Measurements from ENCODE around the gene APOL1.
A peak's percentile ranks its signal among the peaks of the same experiment; 100 is the strongest.

The APOL1 gene

DNA sequence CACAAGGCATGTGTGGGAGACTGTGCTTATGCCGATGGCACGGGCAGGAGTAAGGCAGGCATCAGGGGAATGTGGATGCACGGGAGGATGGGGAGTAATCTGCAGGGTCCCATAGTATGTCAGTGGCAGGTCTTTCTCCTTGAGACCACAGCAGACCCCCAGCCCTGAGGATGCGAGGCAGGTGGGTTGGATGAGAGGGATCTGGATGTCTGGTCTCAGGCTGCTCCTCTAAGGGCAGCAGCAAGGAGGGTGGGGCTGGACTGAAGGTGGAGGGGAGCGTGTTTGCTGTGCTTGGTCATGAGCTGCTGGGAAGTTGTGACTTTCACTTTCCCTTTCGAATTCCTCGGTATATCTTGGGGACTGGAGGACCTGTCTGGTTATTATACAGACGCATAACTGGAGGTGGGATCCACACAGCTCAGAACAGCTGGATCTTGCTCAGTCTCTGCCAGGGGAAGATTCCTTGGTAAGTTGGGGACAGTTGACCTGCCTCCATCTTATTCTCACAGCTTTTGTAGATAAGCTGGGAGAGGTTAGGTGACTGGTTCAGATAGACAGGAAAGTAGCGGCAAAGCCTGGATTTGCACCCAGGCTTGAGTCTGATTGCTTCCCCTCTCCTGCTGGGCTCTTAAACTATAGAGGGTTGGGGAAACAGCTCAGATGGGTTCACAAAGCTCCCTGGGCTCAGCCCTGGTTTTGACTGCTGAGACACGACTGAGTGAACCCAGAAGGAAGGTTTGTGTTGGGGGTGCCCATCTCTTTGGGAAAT is at the start of gene APOL1:
Gene APOL1, plus strand, starts transcription at position 380 of the 769 bp plus-strand sequence. CDS start 1,823 bp downstream, outside the sequence.
- no peak for TF ChIP-seq EGR1 (IDR thresholded peaks at IDR 0.05)
- TF ChIP-seq RAD21 (IDR thresholded peaks at IDR 0.05; ENCODE audit: low read depth): no peak
- TF ChIP-seq ZBTB7A (IDR thresholded peaks at IDR 0.05; ENCODE audit: low read depth): no peak
- TF ChIP-seq REST (IDR thresholded peaks at IDR 0.05; ENCODE audit: low read depth): no peak
- no peak for TF ChIP-seq CREB1 (IDR thresholded peaks at IDR 0.05; ENCODE audit: low read depth)
- no peak for TF ChIP-seq FOXM1 (IDR thresholded peaks at IDR 0.05; ENCODE audit: borderline replicate concordance, low read depth)
- TF ChIP-seq CEBPB (IDR thresholded peaks at IDR 0.05): no peak
- TF ChIP-seq NFIC (IDR thresholded peaks at IDR 0.05): no peak

DNA sequence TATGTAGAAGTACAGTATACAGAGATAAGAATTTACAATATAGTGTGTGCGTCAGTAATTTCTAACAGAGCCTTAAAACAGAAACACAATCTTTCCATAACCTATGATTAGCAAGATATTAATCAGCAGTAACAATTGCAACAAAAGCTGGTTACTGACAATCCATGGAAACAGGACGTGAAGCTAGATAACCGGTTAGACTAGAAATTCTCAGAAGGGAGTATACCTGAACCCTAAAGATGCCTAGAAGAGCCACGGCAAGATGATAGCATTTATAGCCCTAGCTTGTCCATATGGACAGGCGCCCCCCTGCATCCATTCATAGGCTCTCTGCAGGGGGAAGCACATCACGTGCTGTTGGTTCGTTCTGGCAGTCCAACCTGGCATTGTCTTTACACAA is 49.5 kb upstream of the APOL1 start:
- TF ChIP-seq EP300 (IDR thresholded peaks at IDR 0.05; ENCODE audit: borderline replicate concordance): peak; percentile 21; the same call in 1 of the 2 replicates
- TF ChIP-seq, protein P1, sequence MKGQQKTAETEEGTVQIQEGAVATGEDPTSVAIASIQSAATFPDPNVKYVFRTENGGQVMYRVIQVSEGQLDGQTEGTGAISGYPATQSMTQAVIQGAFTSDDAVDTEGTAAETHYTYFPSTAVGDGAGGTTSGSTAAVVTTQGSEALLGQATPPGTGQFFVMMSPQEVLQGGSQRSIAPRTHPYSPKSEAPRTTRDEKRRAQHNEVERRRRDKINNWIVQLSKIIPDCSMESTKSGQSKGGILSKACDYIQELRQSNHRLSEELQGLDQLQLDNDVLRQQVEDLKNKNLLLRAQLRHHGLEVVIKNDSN (IDR thresholded peaks at IDR 0.05): peak; percentile 43

- TF ChIP-seq EGR1 (IDR thresholded peaks at IDR 0.05) (no peak), CEBPB (IDR thresholded peaks at IDR 0.05) (no peak), FOXM1 (IDR thresholded peaks at IDR 0.05; ENCODE audit: borderline replicate concordance, low read depth) (no peak), REST (IDR thresholded peaks at IDR 0.05; ENCODE audit: low read depth) (no peak), TAF1 (IDR thresholded peaks at IDR 0.05; ENCODE audit: low read depth) (no peak), RAD21 (IDR thresholded peaks at IDR 0.05; ENCODE audit: low read depth) (no peak), ZBTB7A (IDR thresholded peaks at IDR 0.05; ENCODE audit: low read depth) (no peak), YY1 (IDR thresholded peaks at IDR 0.05; ENCODE audit: low read depth) (no peak), NFIC (IDR thresholded peaks at IDR 0.05) (no peak), EP300 (IDR thresholded peaks at IDR 0.05; ENCODE audit: borderline replicate concordance) (no peak), MAX (IDR thresholded peaks at IDR 0.05) (no peak), TCF12 (IDR thresholded peaks at IDR 0.05; ENCODE audit: low read depth) (no peak), CREB1 (IDR thresholded peaks at IDR 0.05; ENCODE audit: low read depth) (no peak)
- TF ChIP-seq, protein P1 (IDR thresholded peaks at IDR 0.05): no peak
Measured at GRCh38 chr22:36204001-36204631, 48.8 kb upstream of the APOL1 start.

DNA sequence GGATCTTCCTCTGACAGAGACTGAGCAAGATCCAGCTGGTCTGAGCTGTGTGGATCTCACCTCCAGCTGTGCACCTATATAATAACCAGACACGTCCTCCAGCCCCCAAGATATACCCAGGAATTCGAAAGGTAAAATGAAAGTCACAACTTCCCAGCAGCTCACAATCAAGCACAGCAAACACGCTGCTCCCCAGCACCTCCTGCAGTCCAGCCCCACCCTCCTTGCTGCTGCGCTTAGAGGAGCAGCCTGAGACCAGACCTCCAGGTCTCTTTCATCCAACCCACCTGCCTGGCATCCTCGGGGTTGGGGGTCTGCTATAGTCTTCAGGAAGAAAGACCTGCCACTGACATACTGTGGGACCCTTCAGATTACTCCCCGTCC is 48.3 kb upstream of the APOL1 start:
- TF ChIP-seq TEAD4 (IDR thresholded peaks at IDR 0.05) (no peak), TCF12 (IDR thresholded peaks at IDR 0.05; ENCODE audit: low read depth) (no peak), YY1 (IDR thresholded peaks at IDR 0.05; ENCODE audit: low read depth) (no peak), MAX (IDR thresholded peaks at IDR 0.05) (no peak), CREB1 (IDR thresholded peaks at IDR 0.05; ENCODE audit: low read depth) (no peak), RAD21 (IDR thresholded peaks at IDR 0.05; ENCODE audit: low read depth) (no peak), EP300 (IDR thresholded peaks at IDR 0.05; ENCODE audit: borderline replicate concordance) (no peak), NFIC (IDR thresholded peaks at IDR 0.05) (no peak), EGR1 (IDR thresholded peaks at IDR 0.05) (no peak), FOXM1 (IDR thresholded peaks at IDR 0.05; ENCODE audit: borderline replicate concordance, low read depth) (no peak), CEBPB (IDR thresholded peaks at IDR 0.05) (no peak), REST (IDR thresholded peaks at IDR 0.05; ENCODE audit: low read depth) (no peak), ZBTB7A (IDR thresholded peaks at IDR 0.05; ENCODE audit: low read depth) (no peak), TAF1 (IDR thresholded peaks at IDR 0.05; ENCODE audit: low read depth) (no peak)
- TF ChIP-seq, protein P1 (IDR thresholded peaks at IDR 0.05): no peak

All from Ishikawa (cell line).